Upper lobe of right lung (tissue), 1 donor: ENCODE measurements around the gene ANKRD13A. TPM values are rescaled to one million over a fixed set of nuclear protein-coding genes. Genes with fewer than 3 reads are reported as not detected.

Experiments
- ATAC-seq: fragments of 200-7000 bp; cut with Tn5 transposase; one replicate; pipeline ENCODE4 v1.9.1; 2020; ENCODE audit warnings: mild to moderate bottlenecking, moderate library complexity
- DNase-seq: peaks from one replicate; pipeline ENCODE4 v3.0.0-alpha.2; 2020
- H3K27ac ChIP-seq: fragments of 200-600 bp; one replicate; pipeline ENCODE4 v1.8.0; 2022
- H3K27me3 ChIP-seq: fragments of 200-600 bp; one replicate; pipeline ENCODE4 v1.8.0; 2022; ENCODE audit warnings: mild to moderate bottlenecking
- H3K36me3 ChIP-seq: fragments of 200-600 bp; one replicate; pipeline ENCODE4 v1.8.0; 2022
- H3K4me1 ChIP-seq: fragments of 200-600 bp; one replicate; pipeline ENCODE4 v1.8.0; 2022
- H3K4me3 ChIP-seq: fragments of 200-600 bp; one replicate; pipeline ENCODE4 v1.8.0; 2022; ENCODE audit warnings: mild to moderate bottlenecking
- H3K9me3 ChIP-seq: fragments of 200-600 bp; one replicate; pipeline ENCODE4 v1.8.0; 2022
- intact Hi-C: fragments of 100-400 bp; cut with DNase I; formaldehyde crosslinking; loops from one replicate; pipeline ENCODE4 v1.11.0; 2022
- total RNA-seq: library from RNA; stranded (reverse); fragmentation: NEBNext Ultra II Directional; extraction: Animal tissue kit (Norgen Biotek cat#: 25700); gene quantifications from one replicate; pipeline ENCODE4 v1.2.1, GENCODE V29; 2021
- TF ChIP-seq, protein P1 (sequence below): fragments of 200-600 bp; IDR thresholded peaks from one replicate; pipeline ENCODE4 v1.8.0; 2022; ENCODE audit warnings: antibody characterized with exemption
- donor health status: DM: no; HTN: yes; CAD: no; lungs with severe emphysema.

Gene ANKRD13A
- total RNA-seq, 1 donor from 2014 or later, result 54.0 TPM

DNA sequence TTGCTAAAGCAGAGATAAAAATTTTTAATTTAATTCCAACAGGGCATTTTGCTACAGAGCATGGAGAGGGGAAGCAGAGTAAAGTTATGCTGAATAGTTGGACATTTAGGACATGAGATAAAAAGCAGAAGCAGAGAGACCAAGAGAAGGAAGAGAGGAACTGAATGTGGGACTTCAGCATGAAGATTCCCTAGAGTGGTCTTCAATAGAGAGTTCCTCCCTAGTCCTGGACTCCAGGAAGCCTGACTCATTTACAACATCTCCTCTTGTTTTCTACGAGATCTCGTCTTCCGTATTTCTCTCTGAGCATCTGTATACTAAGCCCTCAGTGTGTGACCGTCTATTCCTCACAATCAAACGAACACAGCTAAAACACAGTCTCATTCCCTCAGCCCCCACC is 89.7 kb downstream of the ANKRD13A start:
- ATAC-seq, result peak; percentile 71
- Histone ChIP-seq H3K36me3 (no peaks in the 10 kb centered on the region), H3K27ac (no peak overlapping the region), H3K9me3 (no peaks in the 10 kb centered on the region), H3K4me1 (no peaks in the 10 kb centered on the region), H3K4me3 (no peak overlapping the region), H3K27me3 (no peaks in the 10 kb centered on the region)
- TF ChIP-seq, protein P1, sequence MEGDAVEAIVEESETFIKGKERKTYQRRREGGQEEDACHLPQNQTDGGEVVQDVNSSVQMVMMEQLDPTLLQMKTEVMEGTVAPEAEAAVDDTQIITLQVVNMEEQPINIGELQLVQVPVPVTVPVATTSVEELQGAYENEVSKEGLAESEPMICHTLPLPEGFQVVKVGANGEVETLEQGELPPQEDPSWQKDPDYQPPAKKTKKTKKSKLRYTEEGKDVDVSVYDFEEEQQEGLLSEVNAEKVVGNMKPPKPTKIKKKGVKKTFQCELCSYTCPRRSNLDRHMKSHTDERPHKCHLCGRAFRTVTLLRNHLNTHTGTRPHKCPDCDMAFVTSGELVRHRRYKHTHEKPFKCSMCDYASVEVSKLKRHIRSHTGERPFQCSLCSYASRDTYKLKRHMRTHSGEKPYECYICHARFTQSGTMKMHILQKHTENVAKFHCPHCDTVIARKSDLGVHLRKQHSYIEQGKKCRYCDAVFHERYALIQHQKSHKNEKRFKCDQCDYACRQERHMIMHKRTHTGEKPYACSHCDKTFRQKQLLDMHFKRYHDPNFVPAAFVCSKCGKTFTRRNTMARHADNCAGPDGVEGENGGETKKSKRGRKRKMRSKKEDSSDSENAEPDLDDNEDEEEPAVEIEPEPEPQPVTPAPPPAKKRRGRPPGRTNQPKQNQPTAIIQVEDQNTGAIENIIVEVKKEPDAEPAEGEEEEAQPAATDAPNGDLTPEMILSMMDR, result no peak
- DNase-seq, result no peak
- intact Hi-C loops, result no loop called here

Other genes with a start within 250 kb of the ANKRD13A start
- gene TRPV4, start 166.0 kb upstream of the ANKRD13A start, total RNA-seq, result 4.5 TPM
- gene GLTP, start 118.9 kb upstream of the ANKRD13A start, total RNA-seq, result 44.0 TPM
- gene TCHP, start 99.2 kb upstream of the ANKRD13A start, total RNA-seq, result 16.5 TPM
- 52.1 TPM for gene GIT2, start 3.1 kb upstream of the ANKRD13A start, total RNA-seq
- gene C12orf76, start 49.1 kb downstream of the ANKRD13A start, total RNA-seq, result 25.0 TPM
- gene IFT81, start 124.9 kb downstream of the ANKRD13A start, total RNA-seq, result 7.3 TPM